ENCODE data around the gene SYNJ1.

Gene SYNJ1

DNA sequence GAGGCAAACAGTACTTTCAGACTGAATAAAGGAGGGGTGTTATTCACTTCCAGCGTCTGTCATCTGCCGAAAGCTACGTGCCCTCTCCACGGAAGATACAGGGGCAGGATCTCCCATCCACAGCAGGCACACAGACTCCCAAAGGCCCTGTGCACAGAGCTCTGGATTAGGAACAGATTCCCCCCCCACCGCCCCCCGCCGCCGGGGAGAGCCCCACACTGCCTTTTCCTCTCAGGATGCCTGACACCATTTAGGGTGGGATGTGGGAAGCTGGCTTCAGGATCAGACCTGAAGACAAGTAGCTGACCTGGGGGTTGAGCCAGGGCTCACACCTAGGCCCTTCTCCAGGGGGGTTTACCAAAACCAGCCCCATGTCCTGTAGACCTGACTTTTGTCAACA is 134.1 kb downstream of the SYNJ1 start:
- Mint-ChIP-seq H3K4me1 (peaks cover 10% of the 10 kb centered on the region), H3K27ac (no peak overlapping the region), H3K27me3 (no peaks in the 10 kb centered on the region), H3K4me3 (no peak overlapping the region), H3K9me3 (no peaks in the 10 kb centered on the region)
- no peak for ATAC-seq
- DNase-seq: no peak

GRCh38 chr21:32592929-32593502 is 134.8 kb downstream of the SYNJ1 start:
- ATAC-seq (no peak), DNase-seq (no peak)
- H3K27me3 Mint-ChIP-seq: no peaks in the 10 kb centered on the region
- no peaks in the 10 kb centered on the region for H3K9me3 Mint-ChIP-seq
- H3K27ac Mint-ChIP-seq: peak overlapping the region in 1 of 2 donors; percentile 69
- H3K4me1 Mint-ChIP-seq: peaks cover 10% of the 10 kb centered on the region
- no peak overlapping the region for H3K4me3 Mint-ChIP-seq

- DNase-seq (no peak), ATAC-seq (no peak)
- Mint-ChIP-seq H3K4me1 (no peaks in the 10 kb centered on the region), H3K4me3 (no peak overlapping the region), H3K27ac (no peak overlapping the region), H3K27me3 (no peaks in the 10 kb centered on the region), H3K9me3 (no peaks in the 10 kb centered on the region)
Measured at GRCh38 chr21:32590130-32590529, 137.7 kb downstream of the SYNJ1 start.

DNA sequence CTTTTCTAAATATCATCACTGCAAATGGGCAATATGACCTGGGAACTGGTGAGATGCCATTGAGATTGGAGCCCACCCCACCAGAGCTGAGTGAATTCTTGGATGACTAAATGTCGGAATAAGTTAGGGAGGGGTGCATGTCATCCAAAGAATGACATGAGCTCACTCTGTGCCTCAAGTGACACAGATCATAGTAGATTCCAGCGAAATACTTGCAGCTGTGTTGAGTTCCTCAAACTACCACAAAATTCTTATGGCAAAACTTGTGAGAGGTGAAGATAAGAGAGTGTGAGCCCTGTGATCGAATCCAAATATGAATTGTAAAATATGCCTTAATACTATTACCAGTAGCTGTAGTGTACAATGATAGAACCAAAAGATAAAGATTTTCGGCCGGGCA is 140.2 kb downstream of the SYNJ1 start:
- Mint-ChIP-seq H3K4me1 (no peaks in the 10 kb centered on the region), H3K27ac (no peak overlapping the region)
- ATAC-seq: no peak

DNA sequence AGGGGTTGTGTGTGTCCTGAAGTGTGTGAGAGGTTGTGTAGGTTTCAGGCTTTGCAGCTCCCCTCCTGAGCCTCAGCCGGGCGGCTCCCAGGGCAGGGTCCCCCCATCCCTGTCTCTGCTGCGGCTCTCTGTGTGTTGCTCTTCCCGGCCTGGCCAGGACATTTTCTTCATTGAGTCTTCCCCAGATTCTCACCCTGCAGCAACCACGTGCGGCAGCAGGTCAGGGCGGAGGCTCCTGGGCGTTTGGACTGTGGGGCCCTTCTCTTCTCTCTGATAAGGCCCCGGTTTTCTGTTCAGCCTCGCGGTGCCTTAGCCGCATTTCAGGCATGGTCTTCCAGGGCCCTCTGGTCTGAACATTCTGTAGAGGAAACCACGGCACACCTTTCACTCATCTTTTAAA is 140.7 kb downstream of the SYNJ1 start:
- H3K4me3 Mint-ChIP-seq: no peak overlapping the region
- DNase-seq (no peak), ATAC-seq (no peak)
- no peaks in the 10 kb centered on the region for H3K27me3 Mint-ChIP-seq
- no peaks in the 10 kb centered on the region for H3K9me3 Mint-ChIP-seq
- no peak overlapping the region for H3K27ac Mint-ChIP-seq
- H3K4me1 Mint-ChIP-seq: no peaks in the 10 kb centered on the region

More for the DNA sequence above, 140.2 kb downstream of the SYNJ1 start:
- Mint-ChIP-seq H3K4me3 (no peak overlapping the region), H3K27me3 (no peaks in the 10 kb centered on the region), H3K9me3 (no peaks in the 10 kb centered on the region)
- no peak for DNase-seq

GRCh38 chr21:32585970-32586369 is 141.8 kb downstream of the SYNJ1 start:
- H3K9me3 Mint-ChIP-seq: no peaks in the 10 kb centered on the region
- no peaks in the 10 kb centered on the region for H3K4me1 Mint-ChIP-seq
- H3K27me3 Mint-ChIP-seq: no peaks in the 10 kb centered on the region
- no peak overlapping the region for H3K27ac Mint-ChIP-seq
- no peak overlapping the region for H3K4me3 Mint-ChIP-seq
- ATAC-seq (no peak), DNase-seq (no peak)

DNA sequence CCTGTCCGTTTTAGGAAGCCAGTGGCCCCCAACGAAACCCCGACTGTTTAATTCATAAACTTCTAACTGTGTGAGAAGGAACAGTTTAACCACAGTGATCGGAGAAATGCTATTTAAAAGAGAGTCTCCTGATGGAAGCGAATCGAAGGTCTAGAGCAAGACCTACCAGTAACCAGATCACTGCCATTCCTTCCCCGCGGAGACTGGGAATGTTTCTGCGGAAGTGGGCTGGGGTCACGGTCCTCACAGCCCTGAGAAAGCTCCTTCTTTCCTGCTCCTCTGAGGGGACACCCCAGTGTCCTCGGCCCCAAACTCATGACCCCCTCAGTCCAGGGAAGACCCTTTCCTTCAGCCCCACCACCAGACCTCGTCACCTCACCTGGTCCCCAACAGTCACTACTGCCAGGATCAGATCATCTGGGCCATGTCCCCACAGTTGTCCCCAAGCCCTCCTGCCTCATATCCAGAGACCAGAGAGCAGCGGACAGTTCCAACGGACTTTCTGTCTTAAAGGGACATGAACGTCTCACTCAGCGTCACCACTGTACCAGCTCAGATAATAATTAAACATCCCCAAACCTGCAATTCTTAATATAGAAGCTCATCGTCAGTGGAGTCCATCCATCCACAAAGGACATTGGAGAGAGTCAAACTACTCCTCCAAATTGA is 142.6 kb downstream of the SYNJ1 start, which contains the start of gene TCP10L:
TSS of gene TCP10L (minus strand) at position 482 of the 669 bp plus-strand sequence. CDS start 1,219 bp downstream, outside the sequence.
- Mint-ChIP-seq H3K27me3 (no peaks in the 10 kb centered on the region), H3K27ac (peak within 1 kb of the TSS in 1 of 2 donors; percentile 47), H3K4me1 (no peaks in the 10 kb centered on the region), H3K9me3 (no peaks in the 10 kb centered on the region), H3K4me3 (no peak within 1 kb of the TSS)
- ATAC-seq: no peak
- DNase-seq: no peak

DNA sequence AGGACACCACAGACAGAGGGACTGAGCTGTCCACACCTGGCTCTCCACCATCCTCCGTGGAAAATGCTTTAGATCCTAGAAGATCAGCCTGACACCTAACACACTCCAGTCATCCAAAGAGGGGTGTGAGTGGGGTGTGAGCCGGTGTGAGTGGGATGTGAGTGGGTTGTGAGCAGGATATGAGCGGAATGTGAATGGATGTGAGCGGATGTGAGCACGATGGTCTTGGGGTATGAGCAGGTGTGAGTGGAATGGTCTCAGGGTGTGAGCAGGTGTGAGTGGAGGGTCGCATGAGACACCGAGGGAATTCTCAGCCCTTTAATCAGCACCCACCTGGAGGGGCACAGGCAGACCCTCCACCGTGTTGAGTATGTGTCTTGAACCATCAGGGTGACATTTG is 143.3 kb downstream of the SYNJ1 start:
- Mint-ChIP-seq H3K27me3 (no peaks in the 10 kb centered on the region), H3K4me1 (no peaks in the 10 kb centered on the region), H3K4me3 (no peak overlapping the region), H3K9me3 (no peaks in the 10 kb centered on the region), H3K27ac (peak overlapping the region in 1 of 2 donors; percentile 47)
- DNase-seq (no peak), ATAC-seq (no peak)

GRCh38 chr21:32581732-32582131 is 146.1 kb downstream of the SYNJ1 start:
- no peak overlapping the region for H3K4me3 Mint-ChIP-seq

DNA sequence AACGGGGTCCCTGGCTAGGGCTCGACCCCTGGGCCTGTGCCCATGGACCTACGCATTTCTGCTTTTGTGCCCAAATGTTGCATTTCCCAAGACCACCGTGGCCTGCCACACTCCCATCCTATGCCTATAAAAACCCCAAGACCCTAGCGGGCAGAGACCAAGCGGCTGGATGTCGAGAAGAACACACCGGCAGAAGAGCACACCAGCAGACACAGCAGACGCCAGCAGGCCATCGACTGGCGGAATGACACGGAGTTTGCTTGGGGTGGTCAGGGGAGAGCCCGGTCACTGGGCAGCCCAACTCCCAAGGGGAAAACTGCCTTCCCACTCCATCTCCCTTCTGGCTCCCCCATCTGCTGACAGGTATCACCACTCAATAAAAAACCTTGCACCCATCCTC is 146.9 kb downstream of the SYNJ1 start:
- no peaks in the 10 kb centered on the region for H3K4me1 Mint-ChIP-seq
- H3K27me3 Mint-ChIP-seq: no peaks in the 10 kb centered on the region
- ATAC-seq: no peak
- no peak for DNase-seq
- H3K9me3 Mint-ChIP-seq: no peaks in the 10 kb centered on the region
- H3K27ac Mint-ChIP-seq: peak overlapping the region in 1 of 2 donors; percentile 72
- no peak overlapping the region for H3K4me3 Mint-ChIP-seq

More at GRCh38 chr21:32581732-32582131, 146.1 kb downstream of the SYNJ1 start:
- no peaks in the 10 kb centered on the region for H3K9me3 Mint-ChIP-seq
- no peak for ATAC-seq
- H3K27ac Mint-ChIP-seq: no peak overlapping the region
- no peak for DNase-seq
- no peaks in the 10 kb centered on the region for H3K27me3 Mint-ChIP-seq
- H3K4me1 Mint-ChIP-seq: no peaks in the 10 kb centered on the region

All from stimulated activated naive CD8-positive, alpha-beta T cell treated with anti-CD3 and anti-CD28 coated beads, Interleukin-15, amount 100 ng/mL, for 72 hours (primary cell).